Eye (tissue), 1 donor: ENCODE measurements around the gene GOLGA6D.
"Not testable (repeated sequence)": the region's sequence is repeated elsewhere in the genome, so short reads cannot be mapped to it uniquely, and the experiment has no call there.

ENCODE experiments used
- DNase-seq: peaks from one replicate; pipeline ENCODE4 v3.0.0-alpha.2; 2015

Gene GOLGA6D

GRCh38 chr15:75282572-75282971, at the start of gene GOLGA6D:
Gene GOLGA6D, plus strand, starts transcription at chr15:75282835. Its CDS starts 41 bp downstream, at chr15:75282876.
- not testable (repeated sequence) for DNase-seq

- DNase-seq: no peak
Measured at GRCh38 chr15:75233504-75234190, 49.0 kb upstream of the GOLGA6D start.

- DNase-seq: no peak
Measured at GRCh38 chr15:75234191-75234810, 48.3 kb upstream of the GOLGA6D start.

- DNase-seq: no peak
Measured at GRCh38 chr15:75235051-75235673, 47.5 kb upstream of the GOLGA6D start.

GRCh38 chr15:75235760-75236729, 46.6 kb upstream of the GOLGA6D start:
- no peak for DNase-seq

- DNase-seq: no peak
Measured at GRCh38 chr15:75237316-75237982, 45.2 kb upstream of the GOLGA6D start.

- no peak for DNase-seq
Measured at GRCh38 chr15:75238150-75238549, 44.5 kb upstream of the GOLGA6D start.

GRCh38 chr15:75245741-75246140, 36.9 kb upstream of the GOLGA6D start:
- DNase-seq: not testable (repeated sequence)

- DNase-seq: not testable (repeated sequence)
Measured at GRCh38 chr15:75248991-75249390, 33.6 kb upstream of the GOLGA6D start.

- no peak for DNase-seq
Measured at GRCh38 chr15:75249726-75250125, 32.9 kb upstream of the GOLGA6D start.

- not testable (repeated sequence) for DNase-seq
Measured at GRCh38 chr15:75251343-75251742, 31.3 kb upstream of the GOLGA6D start.

- not testable (repeated sequence) for DNase-seq
Measured at GRCh38 chr15:75252285-75252684, 30.4 kb upstream of the GOLGA6D start.

GRCh38 chr15:75258034-75258433, 24.6 kb upstream of the GOLGA6D start, which contains the start of gene GOLGA6C:
Gene GOLGA6C, plus strand, starts transcription at chr15:75258334. Its CDS starts 265 bp downstream, at chr15:75258599.
- not testable (repeated sequence) for DNase-seq

- DNase-seq: not testable (repeated sequence)
Measured at GRCh38 chr15:75258620-75259343, 23.9 kb upstream of the GOLGA6D start.

- not testable (repeated sequence) for DNase-seq
Measured at GRCh38 chr15:75259873-75260272, 22.8 kb upstream of the GOLGA6D start.

GRCh38 chr15:75273751-75274359, 8.8 kb upstream of the GOLGA6D start:
- not testable (repeated sequence) for DNase-seq

- peak; percentile 0 for DNase-seq
Measured at GRCh38 chr15:75274509-75275107, 8.0 kb upstream of the GOLGA6D start.

- not testable (repeated sequence) for DNase-seq
Measured at GRCh38 chr15:75275617-75276016, 7.0 kb upstream of the GOLGA6D start.

GRCh38 chr15:75278497-75278896, 4.1 kb upstream of the GOLGA6D start:
- DNase-seq: not testable (repeated sequence)

- DNase-seq: not testable (repeated sequence)
Measured at GRCh38 chr15:75284152-75284551, 1.5 kb downstream of the GOLGA6D start.
